Measurements from ENCODE around the gene CLMP.

The CLMP gene

GRCh38 chr11:123020968-123021367 lies 174.1 kb downstream of the CLMP start:
- no peak for DNase-seq (ENCODE audit: extremely low read depth in 1 of 2, low read depth in 1 of 2)

Data from activated CD8-positive, alpha-beta memory T cell treated with anti-CD3 and anti-CD28 coated beads for 1 hour (primary cell).